ENCODE results near the gene NUPR1. TPM values are rescaled to one million over a fixed set of nuclear protein-coding genes. Genes with fewer than 3 reads are reported as not detected.
"Not testable (repeated sequence)": the region's sequence is repeated elsewhere in the genome, so short reads cannot be mapped to it uniquely, and the experiment has no call there.

The NUPR1 gene
- total RNA-seq, 1 donor from 2014 or later: not detected

DNA sequence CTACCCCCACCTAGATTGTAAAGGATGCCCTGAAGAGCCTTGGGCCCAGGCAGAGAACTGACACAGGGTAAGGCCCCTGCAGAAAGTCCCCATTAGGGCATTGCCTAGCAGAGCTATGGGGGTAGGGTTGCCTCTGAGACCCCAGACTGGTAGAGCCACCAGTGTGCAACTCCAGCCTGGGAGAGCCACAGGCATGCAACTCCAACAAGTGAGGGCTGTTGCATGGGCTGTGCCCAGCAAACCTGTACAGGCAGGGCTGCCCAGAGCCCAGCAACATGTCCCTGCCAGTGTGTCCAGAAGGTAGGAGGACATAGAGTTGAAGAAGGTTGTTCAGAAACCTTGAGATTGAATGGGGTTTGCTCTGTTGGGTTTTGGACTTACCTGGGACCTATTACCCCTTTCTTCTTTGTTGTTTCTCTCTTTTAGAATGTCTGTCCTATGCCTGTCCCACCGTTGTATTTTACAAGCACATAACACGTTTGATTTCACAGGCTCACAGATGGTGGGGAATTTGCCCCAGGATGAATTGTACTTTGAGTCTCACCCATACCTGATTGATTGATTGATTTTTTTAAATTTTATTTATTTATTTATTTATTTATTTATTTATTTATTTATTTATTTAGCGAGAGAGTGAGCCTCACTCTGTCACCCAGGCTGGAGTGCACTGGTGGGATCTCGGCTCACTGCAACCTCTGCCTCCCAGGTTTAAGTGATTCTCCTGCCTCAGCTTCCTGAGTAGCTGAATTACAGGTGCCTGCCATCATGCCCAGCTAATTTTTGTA, 31.4 kb upstream of the NUPR1 start:
- peaks cover 19% of the 10 kb centered on the region for H3K4me1 Mint-ChIP-seq (ENCODE audit: low read depth, unreplicated experiment)
- peaks cover 4% of the 10 kb centered on the region for H3K27me3 Mint-ChIP-seq (ENCODE audit: unreplicated experiment)
- TF ChIP-seq, protein P1, sequence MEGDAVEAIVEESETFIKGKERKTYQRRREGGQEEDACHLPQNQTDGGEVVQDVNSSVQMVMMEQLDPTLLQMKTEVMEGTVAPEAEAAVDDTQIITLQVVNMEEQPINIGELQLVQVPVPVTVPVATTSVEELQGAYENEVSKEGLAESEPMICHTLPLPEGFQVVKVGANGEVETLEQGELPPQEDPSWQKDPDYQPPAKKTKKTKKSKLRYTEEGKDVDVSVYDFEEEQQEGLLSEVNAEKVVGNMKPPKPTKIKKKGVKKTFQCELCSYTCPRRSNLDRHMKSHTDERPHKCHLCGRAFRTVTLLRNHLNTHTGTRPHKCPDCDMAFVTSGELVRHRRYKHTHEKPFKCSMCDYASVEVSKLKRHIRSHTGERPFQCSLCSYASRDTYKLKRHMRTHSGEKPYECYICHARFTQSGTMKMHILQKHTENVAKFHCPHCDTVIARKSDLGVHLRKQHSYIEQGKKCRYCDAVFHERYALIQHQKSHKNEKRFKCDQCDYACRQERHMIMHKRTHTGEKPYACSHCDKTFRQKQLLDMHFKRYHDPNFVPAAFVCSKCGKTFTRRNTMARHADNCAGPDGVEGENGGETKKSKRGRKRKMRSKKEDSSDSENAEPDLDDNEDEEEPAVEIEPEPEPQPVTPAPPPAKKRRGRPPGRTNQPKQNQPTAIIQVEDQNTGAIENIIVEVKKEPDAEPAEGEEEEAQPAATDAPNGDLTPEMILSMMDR (IDR thresholded peaks at IDR 0.05; ENCODE audit: partially characterized antibody, unreplicated experiment): no peak
- peaks cover 4% of the 10 kb centered on the region for H3K9me3 Mint-ChIP-seq (ENCODE audit: unreplicated experiment)
- peaks cover 11% of the 10 kb centered on the region for H3K36me3 Mint-ChIP-seq (ENCODE audit: unreplicated experiment)
- no peak overlapping the region for H3K4me3 Mint-ChIP-seq (ENCODE audit: unreplicated experiment)
- DNase-seq: no peak
- no peak overlapping the region for H3K27ac Mint-ChIP-seq (ENCODE audit: unreplicated experiment)

DNA sequence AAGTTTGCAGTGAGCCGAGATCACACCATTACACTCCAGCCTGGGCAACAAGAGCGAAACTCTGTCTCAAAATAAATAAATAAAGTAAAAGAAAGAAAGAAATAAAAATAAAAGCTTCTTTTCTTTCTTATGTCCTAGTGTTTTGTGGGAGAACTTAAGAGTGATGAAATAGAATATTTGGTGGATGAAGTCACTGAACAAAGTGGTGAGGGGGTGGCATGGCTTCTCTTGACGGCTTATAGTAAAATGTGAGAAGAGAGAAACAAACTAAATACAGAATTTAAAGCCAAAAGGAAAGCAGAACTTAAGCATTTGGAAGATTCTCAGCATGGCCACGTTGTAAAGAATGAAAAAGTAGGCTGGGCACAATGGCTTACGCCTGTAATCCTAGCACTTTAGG, 30.2 kb upstream of the NUPR1 start:
- Mint-ChIP-seq H3K27me3 (ENCODE audit: unreplicated experiment) (peaks cover 4% of the 10 kb centered on the region), H3K9me3 (ENCODE audit: unreplicated experiment) (peaks cover 1% of the 10 kb centered on the region), H3K27ac (ENCODE audit: unreplicated experiment) (no peak overlapping the region), H3K36me3 (ENCODE audit: unreplicated experiment) (peaks cover 11% of the 10 kb centered on the region), H3K4me3 (ENCODE audit: unreplicated experiment) (no peak overlapping the region), H3K4me1 (ENCODE audit: low read depth, unreplicated experiment) (peaks cover 13% of the 10 kb centered on the region)
- TF ChIP-seq, protein P1 (IDR thresholded peaks at IDR 0.05; ENCODE audit: partially characterized antibody, unreplicated experiment): no peak
- DNase-seq: no peak

DNA sequence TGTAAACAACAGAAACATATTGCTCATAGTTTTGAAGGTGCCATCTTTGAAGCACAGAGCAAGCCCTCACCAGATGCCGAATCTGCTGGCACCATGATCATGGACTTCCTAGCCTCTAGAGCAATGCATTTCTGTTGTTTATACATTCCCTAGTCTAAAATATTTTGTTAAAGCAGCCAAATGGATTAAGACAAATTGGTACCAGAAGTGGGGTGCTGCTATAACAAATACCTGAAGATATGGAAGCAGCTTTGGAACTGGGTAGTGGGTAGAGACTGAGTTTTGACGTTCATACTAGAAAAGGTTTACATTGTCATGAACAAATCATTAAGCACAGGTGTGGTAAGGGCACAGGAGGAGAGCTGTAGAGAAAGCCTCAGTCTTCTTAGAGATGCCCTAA, 28.5 kb upstream of the NUPR1 start:
- H3K9me3 Mint-ChIP-seq (ENCODE audit: unreplicated experiment): peaks cover 1% of the 10 kb centered on the region
- H3K27ac Mint-ChIP-seq (ENCODE audit: unreplicated experiment): no peak overlapping the region
- peaks cover 5% of the 10 kb centered on the region for H3K27me3 Mint-ChIP-seq (ENCODE audit: unreplicated experiment)
- peaks cover 11% of the 10 kb centered on the region for H3K36me3 Mint-ChIP-seq (ENCODE audit: unreplicated experiment)
- TF ChIP-seq, protein P1 (IDR thresholded peaks at IDR 0.05; ENCODE audit: partially characterized antibody, unreplicated experiment): no peak
- H3K4me3 Mint-ChIP-seq (ENCODE audit: unreplicated experiment): no peak overlapping the region
- H3K4me1 Mint-ChIP-seq (ENCODE audit: low read depth, unreplicated experiment): no peaks in the 10 kb centered on the region
- no peak for DNase-seq

DNA sequence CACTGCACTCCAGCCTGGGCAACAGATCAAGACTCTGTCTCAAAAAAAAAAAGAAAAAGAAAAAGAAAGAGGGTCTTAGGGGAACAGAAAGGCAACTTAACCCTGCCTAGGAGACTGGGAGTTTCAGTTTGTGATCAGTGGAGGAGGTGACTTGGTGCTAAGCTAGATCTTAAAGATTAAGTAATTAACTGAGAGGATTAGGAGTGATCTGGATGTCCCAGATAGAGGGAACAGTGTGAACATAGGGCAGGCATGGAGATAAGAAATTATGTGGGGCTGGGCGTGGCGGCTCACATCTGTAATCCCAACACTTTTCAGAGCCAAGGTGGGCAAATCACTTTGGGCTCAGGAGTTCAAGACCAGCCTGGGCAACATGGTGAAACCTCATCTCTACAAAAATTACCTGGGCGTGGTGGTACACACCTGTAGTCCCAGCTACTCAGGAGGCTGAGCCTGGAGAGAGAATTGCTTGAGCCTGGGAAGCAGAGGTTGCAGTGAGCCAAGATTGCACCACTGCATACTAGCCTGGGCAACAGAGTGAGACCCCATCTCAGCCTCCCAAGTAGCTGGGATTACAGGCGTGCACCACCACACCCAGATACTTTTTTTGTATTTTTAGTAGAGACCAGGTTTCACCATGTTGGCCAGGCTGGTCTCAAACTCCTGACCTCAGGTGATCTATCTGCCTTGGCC, 27.6 kb upstream of the NUPR1 start:
- H3K27me3 Mint-ChIP-seq (ENCODE audit: unreplicated experiment); H3K4me1 Mint-ChIP-seq (ENCODE audit: low read depth, unreplicated experiment); H3K9me3 Mint-ChIP-seq (ENCODE audit: unreplicated experiment); H3K4me3 Mint-ChIP-seq (ENCODE audit: unreplicated experiment); H3K27ac Mint-ChIP-seq (ENCODE audit: unreplicated experiment); DNase-seq: not testable (repeated sequence)
- H3K36me3 Mint-ChIP-seq (ENCODE audit: unreplicated experiment): peaks cover 11% of the 10 kb centered on the region

DNA sequence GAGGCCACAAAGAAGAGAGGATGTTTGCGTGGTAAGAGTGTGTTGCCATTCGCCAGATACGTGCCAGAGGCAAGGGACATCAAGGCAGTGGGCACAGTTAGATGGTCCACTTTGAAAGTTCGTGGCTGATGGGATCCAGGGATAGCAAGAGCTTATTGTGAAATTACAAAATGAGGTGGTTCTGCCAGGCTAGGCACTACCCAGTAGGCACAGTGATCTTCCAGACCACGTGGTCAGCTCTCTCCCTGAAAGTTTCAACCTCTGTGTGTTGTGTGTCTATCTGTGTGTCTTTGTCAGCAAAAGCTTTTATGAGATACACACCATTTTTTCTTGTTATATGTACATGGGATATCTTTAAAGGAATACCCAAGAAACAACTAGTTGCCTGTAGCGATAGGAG, 24.4 kb upstream of the NUPR1 start:
- TF ChIP-seq, protein P1 (IDR thresholded peaks at IDR 0.05; ENCODE audit: partially characterized antibody, unreplicated experiment): no peak
- Mint-ChIP-seq H3K9me3 (ENCODE audit: unreplicated experiment) (peaks cover 1% of the 10 kb centered on the region), H3K36me3 (ENCODE audit: unreplicated experiment) (peaks cover 16% of the 10 kb centered on the region), H3K4me1 (ENCODE audit: low read depth, unreplicated experiment) (no peaks in the 10 kb centered on the region), H3K4me3 (ENCODE audit: unreplicated experiment) (no peak overlapping the region), H3K27me3 (ENCODE audit: unreplicated experiment) (peaks cover 3% of the 10 kb centered on the region), H3K27ac (ENCODE audit: unreplicated experiment) (no peak overlapping the region)
- DNase-seq: no peak

Measured in glutamatergic neuron (in vitro differentiated cells).